AG08396 (cell line): ENCODE data around the gene NUP210.
"Not testable (repeated sequence)": the region's sequence is repeated elsewhere in the genome, so short reads cannot be mapped to it uniquely, and the experiment has no call there.

Experiments used
- DNase-seq: peaks from one replicate; pipeline ENCODE4 v3.0.0; 2012; ENCODE audit warnings: low spot score, mixed read lengths

The NUP210 gene

GRCh38 chr3:13420045-13420830 lies at the start of gene NUP210:
Gene NUP210, minus strand, starts transcription at chr3:13420322. Its CDS starts 96 bp downstream, at chr3:13420226.
- DNase-seq, result no peak

- no peak for DNase-seq
These were observed 46.7 kb upstream of the NUP210 start for GRCh38 chr3:13466781-13467180.

DNA sequence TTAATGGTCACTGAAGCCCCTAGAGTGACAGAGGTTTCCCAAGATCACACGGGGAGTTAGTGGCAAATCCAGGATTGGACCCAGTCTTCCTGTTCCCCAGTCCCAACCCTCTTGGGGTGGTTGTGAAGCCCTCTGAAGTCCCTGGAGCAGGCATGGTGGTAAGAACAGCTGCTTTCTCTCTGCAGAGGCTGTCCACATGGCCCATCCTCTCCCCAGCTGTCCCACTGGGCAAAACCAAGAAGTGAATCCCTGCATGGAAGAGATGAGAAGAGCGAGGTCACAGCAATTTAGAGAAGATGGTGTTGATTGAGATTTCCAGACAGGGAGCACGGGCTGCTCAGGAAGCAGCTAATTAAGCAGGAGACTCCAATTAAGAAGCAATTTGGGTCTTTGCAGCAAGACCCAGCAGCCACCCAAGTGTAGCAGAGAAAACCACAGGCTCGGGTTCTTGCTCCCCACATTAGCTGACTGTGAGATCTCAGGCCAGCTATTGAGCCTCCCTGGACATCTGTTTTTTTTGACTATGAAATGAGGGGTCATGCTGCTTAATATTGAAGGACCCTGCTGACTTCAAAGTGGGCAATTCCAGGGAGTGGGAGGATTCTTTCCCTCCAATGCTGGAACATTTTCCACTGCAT lies 45.2 kb upstream of the NUP210 start:
- DNase-seq, result no peak

DNA sequence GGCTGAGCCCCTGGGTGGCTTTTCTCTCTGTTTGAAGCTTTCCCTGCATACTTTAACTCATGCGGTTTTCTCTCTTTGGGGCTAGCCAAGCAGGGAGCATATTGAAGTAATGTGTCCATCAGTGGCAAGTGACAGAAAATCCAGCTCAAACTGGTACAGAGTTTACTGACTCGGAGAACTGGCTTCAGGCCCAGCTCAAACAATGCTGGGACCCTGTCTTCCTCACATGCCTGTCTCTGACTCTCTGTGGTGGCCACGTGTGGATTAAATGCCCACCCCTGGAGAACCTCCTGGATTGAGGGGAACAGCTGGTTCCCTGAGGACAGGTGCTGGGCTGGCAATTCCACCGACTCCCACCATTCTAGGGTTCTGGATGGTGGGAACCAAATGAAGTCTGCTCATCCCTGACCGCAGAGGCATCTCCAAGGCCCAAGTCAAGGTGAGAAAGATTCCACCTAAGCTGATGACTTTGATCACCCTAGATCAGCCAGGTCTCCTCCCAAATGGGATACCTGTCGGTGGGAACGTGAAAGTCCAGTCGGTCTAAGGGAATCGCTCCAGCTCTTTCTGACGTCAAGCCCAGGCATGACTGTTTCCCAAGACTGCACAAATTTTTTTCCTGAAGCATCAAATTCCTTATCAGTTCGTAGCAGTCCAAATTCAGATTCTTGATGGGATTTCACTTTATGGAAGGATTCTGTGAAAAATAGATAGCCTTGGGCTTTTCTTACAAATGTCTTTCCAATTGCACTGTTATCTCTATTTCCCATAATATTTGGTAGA lies 43.7 kb upstream of the NUP210 start:
- DNase-seq, result no peak

GRCh38 chr3:13462822-13463221 lies 42.7 kb upstream of the NUP210 start:
- DNase-seq, result no peak

- DNase-seq, result no peak
These were observed 42.1 kb upstream of the NUP210 start for GRCh38 chr3:13462125-13462629.

DNA sequence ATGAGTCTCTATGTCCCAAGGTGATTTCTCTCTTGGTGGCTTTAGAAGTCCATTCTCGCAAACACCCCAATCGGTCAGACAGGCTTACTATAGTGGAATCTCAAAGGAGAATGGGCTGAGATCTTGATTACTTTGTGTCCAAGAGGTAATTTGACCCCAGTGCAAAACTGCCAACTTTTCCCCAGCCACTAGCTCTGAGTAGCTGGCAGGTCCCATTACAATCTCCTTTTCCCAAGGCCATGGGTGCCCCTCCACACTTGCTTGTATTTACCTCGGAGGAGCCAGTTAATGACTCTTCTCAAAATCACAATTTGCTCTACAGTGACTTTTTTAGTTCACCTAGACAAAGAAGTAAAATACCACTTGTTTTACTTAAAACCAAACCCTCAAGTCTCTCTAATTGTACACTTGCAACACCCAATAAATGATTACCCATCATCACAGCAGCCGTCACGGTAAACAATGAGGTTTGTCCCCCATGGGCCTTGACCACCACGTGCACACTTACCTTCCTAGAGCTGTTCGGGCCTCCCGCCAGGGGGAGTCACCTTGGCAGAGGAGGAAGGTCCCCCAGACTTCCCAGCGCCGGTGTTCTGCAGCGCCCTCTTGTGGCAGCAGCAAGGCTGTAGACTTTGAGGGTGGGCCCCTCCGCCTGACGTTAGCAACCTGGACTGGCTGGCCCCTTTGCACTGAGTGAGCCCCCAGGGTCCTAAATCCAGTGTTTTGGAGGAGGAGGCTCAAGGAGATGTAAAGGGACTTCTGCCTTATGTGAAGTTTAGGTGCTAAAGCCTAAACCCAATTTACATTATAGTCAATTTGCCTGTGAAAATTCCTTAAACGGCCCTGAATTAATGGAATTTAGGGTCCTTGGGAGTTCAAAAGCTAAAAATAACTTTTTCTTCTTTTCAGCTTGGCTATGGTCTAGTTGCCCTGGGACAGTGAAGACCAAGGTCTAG lies 41.3 kb upstream of the NUP210 start:
- peak; percentile 40 for DNase-seq

DNA sequence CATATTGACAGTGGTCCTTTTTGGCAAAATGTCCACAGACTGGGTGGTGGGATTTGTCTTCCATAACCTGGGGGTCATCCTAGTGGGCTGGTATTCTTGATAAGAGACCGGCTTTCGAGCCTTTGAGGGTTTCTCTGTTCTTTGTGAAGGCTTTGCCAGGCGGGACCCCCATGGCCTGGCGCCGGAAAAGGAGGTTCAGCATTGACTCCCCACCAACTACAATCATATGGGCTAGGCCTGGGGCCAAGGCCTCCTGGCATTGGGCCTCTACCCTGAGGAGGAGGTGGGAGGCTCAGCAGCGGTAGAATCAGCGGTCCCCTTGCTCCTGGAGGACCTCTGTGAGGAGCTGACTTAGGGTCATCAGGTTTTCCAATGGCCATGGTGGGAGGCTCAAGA lies 40.2 kb upstream of the NUP210 start:
- no peak for DNase-seq

DNA sequence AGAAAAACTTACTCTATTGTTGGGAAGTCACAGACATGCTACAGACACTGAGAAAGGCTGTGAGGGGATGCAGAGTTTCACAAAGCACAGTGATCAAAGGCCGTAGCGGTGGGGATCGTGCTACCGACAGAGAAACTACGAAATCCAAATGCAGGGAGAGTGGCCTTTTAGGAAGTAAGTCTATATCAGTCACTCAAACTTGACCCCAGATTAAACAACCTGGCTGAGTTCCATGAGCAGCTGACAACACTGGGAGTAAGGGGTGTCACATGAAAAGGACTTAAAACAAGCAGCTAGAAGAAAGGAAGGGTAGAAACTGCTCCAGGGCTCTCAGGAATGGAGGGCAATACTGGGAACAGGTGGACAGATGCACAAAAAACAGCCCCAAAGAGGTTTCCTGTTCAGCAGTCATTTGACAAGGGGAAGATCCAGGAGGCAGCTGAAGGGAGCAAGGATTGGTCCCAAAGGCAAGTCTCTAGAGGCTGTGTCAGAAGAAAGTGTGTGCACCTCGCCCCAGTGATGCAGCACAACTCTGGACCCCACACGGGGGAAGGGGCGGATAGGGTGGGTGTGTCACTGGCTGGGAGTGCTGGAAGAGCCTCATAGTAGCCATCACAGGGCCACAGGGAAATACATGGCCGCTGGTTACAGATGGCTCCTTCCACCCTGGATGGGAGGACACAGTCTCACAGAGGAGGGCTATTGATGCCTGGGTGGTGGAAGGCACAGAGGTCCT lies 39.7 kb upstream of the NUP210 start:
- no peak for DNase-seq

- DNase-seq, result no peak
These were observed 37.5 kb upstream of the NUP210 start for GRCh38 chr3:13457593-13457992.

GRCh38 chr3:13455644-13456043 lies 35.5 kb upstream of the NUP210 start:
- no peak for DNase-seq

DNA sequence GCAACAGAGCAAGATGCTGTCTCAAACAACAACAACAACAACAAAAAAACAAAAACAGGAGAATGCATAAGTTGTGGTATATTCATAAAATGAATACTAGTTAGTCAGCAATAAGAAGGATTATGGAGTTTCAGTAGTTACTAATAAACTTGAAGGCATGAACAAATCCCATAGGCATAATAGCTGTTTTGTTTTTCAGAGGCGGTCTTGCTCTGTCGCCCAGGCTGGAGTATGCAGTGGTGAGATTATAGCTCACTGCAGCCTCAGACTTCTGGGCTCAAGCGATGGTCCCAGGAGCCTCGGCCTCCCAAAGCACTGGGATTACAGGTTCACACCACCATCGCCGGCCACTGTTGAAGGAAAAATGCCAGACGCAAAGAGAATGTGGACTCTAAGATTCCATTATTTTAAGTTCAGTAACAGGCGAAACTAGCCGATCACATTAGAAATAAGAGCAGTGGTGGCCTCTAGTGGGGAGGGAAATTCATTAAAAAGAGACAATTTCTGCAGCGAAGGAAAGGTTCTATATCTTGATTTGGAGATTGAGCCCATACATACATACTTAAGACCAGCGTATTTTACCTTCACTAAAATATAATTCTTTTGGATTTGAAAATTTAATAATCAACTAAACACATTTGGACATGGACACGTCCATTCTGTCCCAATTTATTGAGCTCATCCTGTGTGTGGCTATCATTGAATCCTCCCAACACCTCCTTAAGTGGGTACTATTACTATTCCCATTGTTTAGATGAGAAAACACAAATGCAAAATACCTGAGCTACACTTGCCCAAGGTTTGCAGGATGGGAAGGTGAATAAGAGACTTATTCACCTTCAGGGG lies 32.6 kb upstream of the NUP210 start:
- DNase-seq, result peak; percentile 39

GRCh38 chr3:13451301-13451673 lies 31.2 kb upstream of the NUP210 start:
- no peak for DNase-seq

DNA sequence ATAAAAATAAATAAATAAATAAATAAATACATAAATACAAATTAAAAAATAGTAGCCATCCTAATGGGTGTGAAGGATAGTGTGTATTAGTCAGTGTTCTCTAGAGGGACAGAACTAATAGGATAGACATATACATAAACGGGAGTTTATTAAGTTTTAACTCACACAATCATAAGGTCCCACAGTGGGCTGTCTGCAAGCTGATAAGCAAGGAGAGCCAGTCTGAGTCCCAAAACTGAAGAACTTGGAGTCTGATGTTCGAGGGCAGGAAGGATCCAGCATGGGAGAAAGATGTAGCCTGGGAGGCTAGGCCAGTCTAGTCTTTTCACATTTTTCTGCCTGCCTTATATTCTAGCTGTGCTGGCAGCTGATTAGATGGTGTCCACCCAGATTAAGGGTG lies 22.8 kb upstream of the NUP210 start:
- not testable (repeated sequence) for DNase-seq

GRCh38 chr3:13440204-13440817 lies 20.2 kb upstream of the NUP210 start:
- no peak for DNase-seq

- DNase-seq, result not testable (repeated sequence)
These were observed 16.1 kb upstream of the NUP210 start for GRCh38 chr3:13436213-13436612.

DNA sequence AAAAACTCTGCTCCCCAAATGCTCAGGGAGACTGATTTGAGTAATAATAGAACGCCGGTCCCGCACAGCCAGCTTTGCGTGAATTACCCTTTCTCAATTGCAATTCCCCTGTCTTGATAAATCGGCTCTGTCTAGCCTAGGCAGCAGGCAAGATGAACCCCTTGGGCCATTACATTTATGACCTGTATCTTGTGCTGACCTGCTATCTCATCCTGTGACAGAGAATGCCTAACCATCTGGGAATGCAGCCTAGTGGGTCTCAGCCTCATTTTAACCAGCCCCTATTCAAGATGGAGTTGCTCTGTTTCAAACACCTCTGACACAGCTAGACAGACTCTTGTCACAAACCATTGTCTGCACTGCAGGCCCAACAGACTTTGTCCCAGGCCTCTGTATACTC lies 13.8 kb upstream of the NUP210 start:
- DNase-seq, result no peak

DNA sequence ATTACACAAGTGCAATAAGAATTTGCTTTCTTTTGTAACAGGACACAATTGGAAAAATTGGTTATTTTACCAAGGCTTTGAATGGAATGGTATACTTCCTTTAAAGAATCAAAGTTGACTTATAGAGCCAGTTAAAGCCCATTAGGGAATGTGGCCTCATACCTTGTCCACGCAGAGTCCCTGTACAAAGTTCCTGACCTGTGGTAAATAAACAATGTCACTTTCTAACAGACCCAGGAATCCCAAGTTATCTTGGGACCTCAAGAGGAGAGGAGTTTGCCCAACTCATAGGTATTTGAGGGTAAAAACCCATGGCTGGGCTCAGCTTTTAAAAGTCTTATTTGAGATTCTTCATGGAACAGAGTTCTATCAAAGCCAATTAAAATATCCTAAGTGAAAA lies 12.0 kb upstream of the NUP210 start:
- no peak for DNase-seq

- not testable (repeated sequence) for DNase-seq
These were observed 10.3 kb upstream of the NUP210 start for GRCh38 chr3:13430411-13430875.
